B cell (primary cell): ENCODE measurements around the gene PCSK6. TPM values are rescaled to one million over a fixed set of nuclear protein-coding genes. Genes with fewer than 3 reads are reported as not detected.
"Not testable (repeated sequence)": the region's sequence is repeated elsewhere in the genome, so short reads cannot be mapped to it uniquely, and the experiment has no call there.

ENCODE experiments used
- ATAC-seq: fragments of 200-7000 bp; cut with Tn5 transposase; one replicate; pipeline ENCODE4 v1.10.0; 2021; ENCODE audit warnings: low read depth, mild to moderate bottlenecking, moderate number of reproducible peaks, moderate library complexity
- CTCF ChIA-PET: fragments of 350-600 bp; sonication (Branson Sonifier 250); formaldehyde crosslinking; loops from one replicate; lab custom pipeline; 2021; ENCODE audit warnings: antibody characterized with exemption, inconsistent platforms; lab: Charles Lee
- POLR2A ChIA-PET: fragments of 350-600 bp; sonication (Branson Sonifier 250); formaldehyde crosslinking; loops from one replicate; lab custom pipeline; 2021; ENCODE audit warnings: antibody characterized with exemption; lab: Charles Lee
- DNase-seq: peaks from one replicate; pipeline ENCODE4 v3.0.0; 2013
- H2AFZ ChIP-seq: 2 replicates; pipeline ENCODE4 v1.6.1; 2012; ENCODE audit warnings: mild to moderate bottlenecking, low read depth, low read length; ENCODE audit not compliant: insufficient read depth, poor library complexity, severe bottlenecking
- H3K27ac ChIP-seq, 2 donors: 1 replicate in 1 of 2; 2 replicates in 1 of 2; pipeline ENCODE4 v1.5.1; 2012 to 2013; ENCODE audit warnings: low read length in 2 of 2, mild to moderate bottlenecking in 2 of 2, moderate library complexity in 1 of 2
- H3K27me3 ChIP-seq, 4 experiments: fragments of 200-600 bp in 1 of 4; sonication (generic) in 1 of 4; replicated peaks in 1 of 4; 1 replicate in 2 of 4; 2 replicates in 2 of 4; pipeline versions ENCODE4 v1.6.1 to v1.7.0; 2013 to 2016; ENCODE audit warnings: low read length in 3 of 4, mild to moderate bottlenecking in 2 of 4, mixed read lengths in 1 of 4, moderate library complexity in 1 of 4; ENCODE audit not compliant: insufficient read depth in 4 of 4, control insufficient read depth in 3 of 4; ENCODE audit errors: control extremely low read depth in 1 of 4
- H3K36me3 ChIP-seq, 2 experiments: replicated peaks in 1 of 2; 1 replicate in 1 of 2; 2 replicates in 1 of 2; pipeline versions ENCODE4 v1.6.1 to v1.7.1; 2013; ENCODE audit warnings: low read length in 1 of 2; ENCODE audit not compliant: insufficient read depth in 2 of 2, control insufficient read depth in 1 of 2; ENCODE audit errors: control extremely low read depth in 1 of 2, extremely low read depth in 1 of 2
- H3K4me1 ChIP-seq, 2 donors: fragments of 200-600 bp in 1 of 2; sonication (generic) in 1 of 2; 1 replicate in 1 of 2; 2 replicates in 1 of 2; pipeline versions ENCODE4 v1.5.1 to v1.6.1; 2013 to 2017; ENCODE audit warnings: low read length in 2 of 2; ENCODE audit not compliant: control insufficient read depth in 2 of 2, insufficient read depth in 2 of 2
- H3K4me2 ChIP-seq: replicated peaks from 2 replicates; pipeline ENCODE3; 2012; ENCODE audit warnings: mild to moderate bottlenecking, low read depth, low read length; ENCODE audit not compliant: poor library complexity, severe bottlenecking
- H3K4me3 ChIP-seq, 5 experiments: fragments of 200-600 bp in 1 of 5; sonication (generic) in 1 of 5; 1 replicate in 3 of 5; 2 replicates in 2 of 5; pipeline versions ENCODE4 v1.5.1 to v1.7.0; 2011 to 2016; ENCODE audit warnings: low read length in 4 of 5, mild to moderate bottlenecking in 4 of 5, low read depth in 2 of 5, control low read depth in 1 of 5, moderate library complexity in 1 of 5; ENCODE audit not compliant: insufficient read depth in 1 of 5; ENCODE audit errors: control extremely low read depth in 1 of 5, extremely low read depth in 1 of 5
- H3K79me2 ChIP-seq: fragments of 200-600 bp; sonication (generic); one replicate; pipeline ENCODE4 v1.6.0; 2016; ENCODE audit warnings: low read length; ENCODE audit not compliant: control insufficient read depth, insufficient read depth
- H3K9ac ChIP-seq: fragments of 200-600 bp; sonication (generic); 2 replicates; pipeline ENCODE4 v1.6.1; 2017; ENCODE audit warnings: mild to moderate bottlenecking, low read length, moderate library complexity
- H3K9me3 ChIP-seq, 3 donors: one replicate each; pipeline versions ENCODE4 v1.6.1 to v1.7.1; 2013; ENCODE audit warnings: low read length in 2 of 3; ENCODE audit not compliant: control insufficient read depth in 2 of 3, insufficient read depth in 1 of 3; ENCODE audit errors: control extremely low read depth in 1 of 3
- H4K20me1 ChIP-seq: 2 replicates; pipeline ENCODE4 v1.6.0; 2012; ENCODE audit warnings: mild to moderate bottlenecking, low read length; ENCODE audit not compliant: insufficient read depth, control insufficient read depth, poor library complexity, severe bottlenecking
- H3K27ac Mint-ChIP-seq: one replicate; pipeline ENCODE4 v1.8.0; 2021; ENCODE audit warnings: mixed read lengths
- H3K27me3 Mint-ChIP-seq: one replicate; pipeline ENCODE4 v1.8.0; 2021; ENCODE audit warnings: mixed read lengths
- H3K4me1 Mint-ChIP-seq: one replicate; pipeline ENCODE4 v1.8.0; 2021; ENCODE audit warnings: mixed read lengths
- H3K4me3 Mint-ChIP-seq: one replicate; pipeline ENCODE4 v1.8.0; 2021; ENCODE audit warnings: mixed read lengths
- H3K9me3 Mint-ChIP-seq: one replicate; pipeline ENCODE4 v1.8.0; 2022; ENCODE audit warnings: mixed read lengths; ENCODE audit not compliant: insufficient read depth
- EZH2 ChIP-seq: IDR thresholded peaks from 2 replicates; pipeline ENCODE4 v1.6.1; 2012; ENCODE audit warnings: borderline replicate concordance, low read depth, mild to moderate bottlenecking, moderate library complexity, low read length; ENCODE audit not compliant: insufficient read depth, poor library complexity, severe bottlenecking
- WGBS: methylation state at CpG from one replicate; pipeline ENCODE4 v1.1.5; 2013; ENCODE audit warnings: missing lambda C conversion rate; ENCODE audit not compliant: insufficient coverage; 5-methylcytosine and 5-hydroxymethylcytosine counted together
- intact Hi-C: fragments of 100-400 bp; cut with micrococcal nuclease; formaldehyde crosslinking; loops from one replicate; pipeline ENCODE4 v1.10.0; 2022
- polyA plus RNA-seq: library from polyadenylated mRNA; depleted of rRNA; stranded (reverse); fragments of >200 nt; gene quantifications from 2 replicates; pipeline ENCODE4 v1.2.3, GENCODE V29; 2012
- total RNA-seq, 2 donors: library from RNA; stranded (reverse); fragments of 120-200 nt in 1 of 2; gene quantifications; 1 replicate in 1 of 2; 2 replicates in 1 of 2; pipeline versions ENCODE4 v1.2.3 to v1.2.4, GENCODE V29; 2013 to 2022
- TF ChIP-seq, protein P1 (sequence below): fragments of 200-600 bp; IDR thresholded peaks from one replicate; pipeline ENCODE4 v1.8.0; 2022; ENCODE audit warnings: antibody characterized with exemption, mild to moderate bottlenecking

PCSK6 gene
- total and polyA plus RNA-seq, 2 donors (not counting 1 experiment from before 2014, with no cell fraction given), result 0.66 to 1.6 TPM

DNA sequence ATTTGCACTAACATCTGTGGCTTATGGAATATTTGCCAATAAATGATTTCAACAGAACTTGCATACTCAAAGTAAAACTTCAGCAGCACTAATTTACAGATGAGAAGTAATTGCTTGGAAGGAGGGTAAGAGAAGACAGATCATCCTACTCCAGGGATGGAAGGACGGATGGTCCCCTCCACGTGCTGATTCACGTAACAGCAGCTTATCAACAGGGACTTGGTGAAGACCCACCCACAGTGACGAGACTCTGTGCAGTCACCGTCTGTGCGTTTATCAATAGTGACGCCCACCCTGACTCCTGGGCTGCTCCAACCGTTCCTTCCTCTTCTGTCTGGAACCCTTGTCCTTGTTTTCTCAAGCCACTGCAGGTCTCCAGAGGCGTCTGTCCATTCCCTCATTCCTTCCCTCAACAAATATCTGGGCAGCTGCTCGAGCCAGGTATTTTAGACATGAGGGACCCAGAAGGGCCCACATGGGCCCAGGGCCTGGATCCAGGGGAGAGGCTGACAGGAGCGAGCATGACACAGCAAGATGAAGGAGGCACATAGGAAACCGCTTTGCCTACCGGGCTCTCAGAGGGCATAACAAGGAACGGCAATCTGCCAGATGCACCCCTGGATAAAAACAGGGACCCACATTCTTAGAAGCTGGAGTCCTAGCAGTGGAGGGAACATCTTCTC, 33.3 kb downstream of the PCSK6 start:
- intact Hi-C loops, result no loop called here
- Mint-ChIP-seq H3K27ac (no peak overlapping the region), H3K27me3 (peaks cover 33% of the 10 kb centered on the region), H3K9me3 (no peaks in the 10 kb centered on the region), H3K4me3 (no peak overlapping the region), H3K4me1 (peaks cover 7% of the 10 kb centered on the region)
- Histone ChIP-seq H3K27ac (no peak overlapping the region), H3K4me1 (peaks cover 3 to 7% of the 10 kb centered on the region in 2 donors), H3K36me3 (no peaks in the 10 kb centered on the region), H3K79me2 (no peaks in the 10 kb centered on the region), H3K4me2 (no peak overlapping the region), H3K9ac (no peak overlapping the region), H2AFZ (no peak overlapping the region), H3K27me3 (peaks cover 0 to 23% (median 2%) of the 10 kb centered on the region in 4 experiments), H3K4me3 (no peak overlapping the region), H3K9me3 (no peaks in the 10 kb centered on the region), H4K20me1 (no peaks in the 10 kb centered on the region)
- TF ChIP-seq, protein P1, sequence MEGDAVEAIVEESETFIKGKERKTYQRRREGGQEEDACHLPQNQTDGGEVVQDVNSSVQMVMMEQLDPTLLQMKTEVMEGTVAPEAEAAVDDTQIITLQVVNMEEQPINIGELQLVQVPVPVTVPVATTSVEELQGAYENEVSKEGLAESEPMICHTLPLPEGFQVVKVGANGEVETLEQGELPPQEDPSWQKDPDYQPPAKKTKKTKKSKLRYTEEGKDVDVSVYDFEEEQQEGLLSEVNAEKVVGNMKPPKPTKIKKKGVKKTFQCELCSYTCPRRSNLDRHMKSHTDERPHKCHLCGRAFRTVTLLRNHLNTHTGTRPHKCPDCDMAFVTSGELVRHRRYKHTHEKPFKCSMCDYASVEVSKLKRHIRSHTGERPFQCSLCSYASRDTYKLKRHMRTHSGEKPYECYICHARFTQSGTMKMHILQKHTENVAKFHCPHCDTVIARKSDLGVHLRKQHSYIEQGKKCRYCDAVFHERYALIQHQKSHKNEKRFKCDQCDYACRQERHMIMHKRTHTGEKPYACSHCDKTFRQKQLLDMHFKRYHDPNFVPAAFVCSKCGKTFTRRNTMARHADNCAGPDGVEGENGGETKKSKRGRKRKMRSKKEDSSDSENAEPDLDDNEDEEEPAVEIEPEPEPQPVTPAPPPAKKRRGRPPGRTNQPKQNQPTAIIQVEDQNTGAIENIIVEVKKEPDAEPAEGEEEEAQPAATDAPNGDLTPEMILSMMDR, result no peak
- no peak for TF ChIP-seq EZH2
- ChIA-PET POLR2A (no interaction called here), CTCF (no interaction called here)
- no peak for ATAC-seq
- DNase-seq, result no peak
- 64% methylated on average over 14 of the region's 14 CpGs for WGBS

GRCh38 chr15:101455291-101456025, 34.0 kb downstream of the PCSK6 start:
- Histone ChIP-seq H3K4me2 (no peak overlapping the region), H3K4me3 (no peak overlapping the region), H3K9ac (no peak overlapping the region), H4K20me1 (no peaks in the 10 kb centered on the region), H3K27ac (no peak overlapping the region), H3K27me3 (peaks cover 0 to 30% (median 3%) of the 10 kb centered on the region in 4 experiments), H2AFZ (no peak overlapping the region), H3K4me1 (peaks cover 6 to 9% of the 10 kb centered on the region in 2 donors), H3K36me3 (no peaks in the 10 kb centered on the region), H3K79me2 (no peaks in the 10 kb centered on the region), H3K9me3 (no peaks in the 10 kb centered on the region)
- no peaks in the 10 kb centered on the region for H3K9me3 Mint-ChIP-seq
- ChIA-PET POLR2A (no interaction called here), CTCF (no interaction called here)
- intact Hi-C loops, result no loop called here
- TF ChIP-seq, protein P1, result no peak
- no peak for TF ChIP-seq EZH2
- ATAC-seq, result no peak
- no peak overlapping the region for H3K4me3 Mint-ChIP-seq
- H3K27me3 Mint-ChIP-seq, result peaks cover 32% of the 10 kb centered on the region
- H3K27ac Mint-ChIP-seq, result no peak overlapping the region
- DNase-seq, result no peak
- peaks cover 10% of the 10 kb centered on the region for H3K4me1 Mint-ChIP-seq
- WGBS, result 6% methylated on average over 9 of the region's 11 CpGs

DNA sequence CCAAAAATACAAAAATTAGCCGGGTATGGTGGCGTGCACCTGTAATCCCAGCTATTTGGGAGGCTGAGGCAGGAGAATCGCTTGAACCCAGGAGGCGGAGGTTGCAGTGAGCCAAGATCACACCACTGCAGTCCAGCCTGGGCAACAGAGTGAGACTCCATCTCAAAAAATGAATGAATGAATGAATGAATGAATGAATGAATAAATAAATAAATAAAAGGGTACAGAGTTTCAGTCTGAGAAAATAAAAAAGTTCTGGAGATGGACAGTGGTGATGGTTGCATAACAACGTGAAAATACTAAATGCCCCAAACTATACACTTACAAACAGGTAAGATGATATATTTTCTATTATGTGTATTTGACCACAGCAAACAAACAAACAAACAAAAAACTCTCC, 34.7 kb downstream of the PCSK6 start:
- H4K20me1 ChIP-seq, POLR2A ChIA-PET, H3K9ac ChIP-seq, H3K4me2 ChIP-seq, H3K4me3 ChIP-seq, H3K36me3 ChIP-seq, H3K9me3 ChIP-seq, intact Hi-C loops, H3K27ac Mint-ChIP-seq, H3K9me3 Mint-ChIP-seq, H3K27ac ChIP-seq, H2AFZ ChIP-seq, H3K4me3 Mint-ChIP-seq, H3K79me2 ChIP-seq, CTCF ChIA-PET, ATAC-seq, DNase-seq, H3K4me1 Mint-ChIP-seq, H3K4me1 ChIP-seq: not testable (repeated sequence)
- peaks cover 0 to 36% (median 3%) of the 10 kb centered on the region in 4 experiments for H3K27me3 ChIP-seq
- H3K27me3 Mint-ChIP-seq, result peaks cover 33% of the 10 kb centered on the region
- no CpG with 5 or more reads among the region's 5 CpGs for WGBS
